Mesendoderm (in vitro differentiated cells): Measurements from ENCODE around the gene NOP56. TPM values are rescaled to one million over a fixed set of nuclear protein-coding genes. Genes with fewer than 3 reads are reported as not detected.

ENCODE experiments used
- DNase-seq: peaks from one replicate; pipeline ENCODE4 v3.0.0; 2013
- H2AK5ac ChIP-seq: 2 replicates; pipeline ENCODE4 v1.6.1; 2013; ENCODE audit warnings: low read length, inconsistent platforms
- H2BK120ac ChIP-seq: 2 replicates; pipeline ENCODE4 v1.6.1; 2013; ENCODE audit warnings: low read depth, mild to moderate bottlenecking, low read length, moderate library complexity, mixed read lengths
- H2BK15ac ChIP-seq: replicated peaks from 2 replicates; pipeline ENCODE4 v1.6.1; 2013; ENCODE audit warnings: low read depth, mild to moderate bottlenecking, moderate library complexity
- H2BK5ac ChIP-seq: 2 replicates; pipeline ENCODE4 v1.6.1; 2013; ENCODE audit warnings: low read length, inconsistent platforms
- H3K18ac ChIP-seq: 2 replicates; pipeline ENCODE4 v1.6.1; 2013; ENCODE audit warnings: mild to moderate bottlenecking, low read length, mixed read lengths
- H3K23ac ChIP-seq: one replicate; pipeline ENCODE4 v1.6.1; 2013; ENCODE audit warnings: low read length
- H3K27ac ChIP-seq: 2 replicates; pipeline ENCODE4 v1.5.1; 2013; ENCODE audit warnings: low read depth, mild to moderate bottlenecking, inconsistent platforms, low read length, moderate library complexity
- H3K27me3 ChIP-seq: 2 replicates; pipeline ENCODE4 v1.6.1; 2013; ENCODE audit warnings: low read length, control low read depth, mild to moderate bottlenecking, inconsistent platforms; ENCODE audit not compliant: insufficient read depth, poor library complexity
- H3K36me3 ChIP-seq: 2 replicates; pipeline ENCODE4 v1.6.1; 2013; ENCODE audit warnings: low read length, inconsistent platforms; ENCODE audit not compliant: control insufficient read depth, insufficient read depth
- H3K4ac ChIP-seq: one replicate; pipeline ENCODE4 v1.6.1; 2013; ENCODE audit warnings: low read depth, mild to moderate bottlenecking, low read length, moderate library complexity
- H3K4me1 ChIP-seq: 2 replicates; pipeline ENCODE4 v1.6.1; 2013; ENCODE audit warnings: low read depth, low read length, inconsistent platforms; ENCODE audit not compliant: control insufficient read depth
- H3K4me2 ChIP-seq: 2 replicates; pipeline ENCODE4 v1.6.1; 2013; ENCODE audit warnings: low read length
- H3K4me3 ChIP-seq: 2 replicates; pipeline ENCODE4 v1.5.1; 2013; ENCODE audit warnings: mild to moderate bottlenecking, low read length
- H3K56ac ChIP-seq: one replicate; pipeline ENCODE4 v1.6.1; 2013; ENCODE audit warnings: low read length
- H3K79me1 ChIP-seq: 2 replicates; pipeline ENCODE4 v1.6.1; 2013; ENCODE audit warnings: low read length, inconsistent platforms
- H3K79me2 ChIP-seq: 2 replicates; pipeline ENCODE4 v1.6.1; 2013; ENCODE audit warnings: mild to moderate bottlenecking, low read length; ENCODE audit not compliant: control insufficient read depth, insufficient read depth
- H3K9ac ChIP-seq: 2 replicates; pipeline ENCODE4 v1.6.1; 2013; ENCODE audit warnings: low read length, inconsistent platforms
- H4K5ac ChIP-seq: one replicate; pipeline ENCODE4 v1.6.1; 2013; ENCODE audit warnings: low read length
- H4K8ac ChIP-seq: one replicate; pipeline ENCODE4 v1.6.1; 2013; ENCODE audit warnings: low read depth, mild to moderate bottlenecking, control low read depth, low read length, moderate library complexity
- WGBS: extraction: QIAGEN DNeasy Blood & Tissue Kit; methylation state at CpG from one replicate; pipeline ENCODE4 v1.1.7; 2013; ENCODE audit warnings: low lambda C conversion rate, missing lambda C conversion rate; ENCODE audit not compliant: insufficient coverage; ENCODE audit errors: extremely low coverage; 5-methylcytosine and 5-hydroxymethylcytosine counted together
- polyA plus RNA-seq, 2 experiments: library from polyadenylated mRNA; stranded (reverse); fragments of 200-250 nt; gene quantifications; one replicate each; pipeline ENCODE4 v1.2.3, GENCODE V29; 2013

Gene NOP56, protein sequence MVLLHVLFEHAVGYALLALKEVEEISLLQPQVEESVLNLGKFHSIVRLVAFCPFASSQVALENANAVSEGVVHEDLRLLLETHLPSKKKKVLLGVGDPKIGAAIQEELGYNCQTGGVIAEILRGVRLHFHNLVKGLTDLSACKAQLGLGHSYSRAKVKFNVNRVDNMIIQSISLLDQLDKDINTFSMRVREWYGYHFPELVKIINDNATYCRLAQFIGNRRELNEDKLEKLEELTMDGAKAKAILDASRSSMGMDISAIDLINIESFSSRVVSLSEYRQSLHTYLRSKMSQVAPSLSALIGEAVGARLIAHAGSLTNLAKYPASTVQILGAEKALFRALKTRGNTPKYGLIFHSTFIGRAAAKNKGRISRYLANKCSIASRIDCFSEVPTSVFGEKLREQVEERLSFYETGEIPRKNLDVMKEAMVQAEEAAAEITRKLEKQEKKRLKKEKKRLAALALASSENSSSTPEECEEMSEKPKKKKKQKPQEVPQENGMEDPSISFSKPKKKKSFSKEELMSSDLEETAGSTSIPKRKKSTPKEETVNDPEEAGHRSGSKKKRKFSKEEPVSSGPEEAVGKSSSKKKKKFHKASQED
- 590 TPM for polyA plus RNA-seq (2013, experiment 1 of 2)
- polyA plus RNA-seq (2013, experiment 2 of 2) = 586 TPM

DNA sequence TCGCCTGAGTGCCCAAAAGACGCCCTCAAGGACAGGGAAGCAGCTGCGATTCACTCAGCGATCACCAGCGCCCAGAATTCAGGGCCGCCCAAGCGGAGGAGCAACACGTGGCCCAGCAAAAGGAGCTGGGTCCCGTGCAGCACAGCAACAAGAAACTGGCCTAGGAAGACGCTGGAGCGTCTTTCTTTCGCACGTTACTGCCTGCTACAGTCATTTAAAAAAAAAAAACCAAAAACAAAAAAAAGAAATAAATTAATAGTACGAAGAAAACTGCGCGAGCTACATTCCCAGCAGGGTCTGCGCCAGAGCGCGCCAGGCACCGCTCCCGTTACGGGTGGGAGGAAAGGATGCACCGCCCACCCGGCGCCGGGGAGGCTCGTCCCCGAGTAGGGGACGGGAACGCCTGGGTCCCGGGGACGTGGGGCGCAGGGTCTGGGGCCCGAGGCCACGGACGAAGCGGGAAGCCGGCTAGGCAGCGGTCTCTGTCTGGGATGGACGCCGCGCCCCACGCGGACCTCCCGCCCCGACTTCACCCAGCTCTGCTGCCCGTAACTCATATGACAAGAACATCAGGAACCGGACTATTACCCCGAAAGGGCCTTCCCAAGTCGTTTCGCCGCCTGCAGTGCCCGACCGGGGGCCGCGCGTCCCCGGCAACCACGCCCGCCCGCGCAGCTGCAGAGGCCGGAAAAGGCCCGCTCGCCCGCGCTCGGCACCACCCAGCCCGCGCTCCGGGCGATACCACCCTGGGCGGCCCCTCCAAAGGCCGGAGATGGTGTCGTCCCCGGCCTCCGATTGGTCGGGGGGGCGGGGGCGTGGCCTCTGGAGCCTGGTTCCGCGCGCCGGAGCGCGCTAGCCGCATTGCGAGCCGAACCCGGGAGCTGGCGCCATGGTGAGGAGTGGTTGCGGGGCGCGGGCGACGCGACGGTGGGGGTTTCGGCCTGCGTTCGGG, at the start of gene NOP56:
NOP56 (plus strand) TSS at position 861 of the 952 bp plus-strand sequence; CDS start at position 890, 29 bp downstream.
- Histone ChIP-seq H3K27me3 (no peaks in the 10 kb centered on the region), H3K18ac (peak within 1 kb of the TSS; percentile 99)
- WGBS = no CpG with 5 or more reads among the region's 101 CpGs

GRCh38 chr20:2602746-2603145, 49.7 kb upstream of the NOP56 start:
- H3K79me1 ChIP-seq = no peaks in the 10 kb centered on the region
- no peak overlapping the region for H2BK5ac ChIP-seq
- H3K36me3 ChIP-seq = no peaks in the 10 kb centered on the region
- no peaks in the 10 kb centered on the region for H3K79me2 ChIP-seq
- no peak for DNase-seq
- no peak overlapping the region for H2BK120ac ChIP-seq
- no peak overlapping the region for H3K56ac ChIP-seq
- no peak overlapping the region for H3K4me2 ChIP-seq
- H4K8ac ChIP-seq = no peak overlapping the region
- no peak overlapping the region for H3K27ac ChIP-seq
- H3K27me3 ChIP-seq = no peaks in the 10 kb centered on the region
- H3K18ac ChIP-seq = no peak overlapping the region
- H2AK5ac ChIP-seq = no peak overlapping the region
- WGBS = no CpG with 5 or more reads among the region's 4 CpGs
- H4K5ac ChIP-seq = no peak overlapping the region
- no peak overlapping the region for H3K9ac ChIP-seq
- H3K4me1 ChIP-seq = no peaks in the 10 kb centered on the region
- no peak overlapping the region for H3K23ac ChIP-seq
- no peak overlapping the region for H3K4ac ChIP-seq
- no peak overlapping the region for H3K4me3 ChIP-seq
- no peak overlapping the region for H2BK15ac ChIP-seq

More for the DNA sequence above, at the start of gene NOP56:
- DNase-seq = peak; percentile 93
- Histone ChIP-seq H3K4me1 (peaks cover 6% of the 10 kb centered on the region), H3K23ac (peak within 1 kb of the TSS; percentile 30), H3K4ac (peak within 1 kb of the TSS; percentile 91), H3K4me3 (peak within 1 kb of the TSS; percentile 80), H3K9ac (peak within 1 kb of the TSS; percentile 96), H4K5ac (no peak within 1 kb of the TSS), H3K56ac (peak within 1 kb of the TSS; percentile 96), H3K36me3 (peaks cover 31% of the 10 kb centered on the region), H2BK120ac (peak within 1 kb of the TSS; percentile 65), H3K4me2 (peak within 1 kb of the TSS; percentile 85), H2BK15ac (no peak within 1 kb of the TSS), H3K79me2 (peaks cover 37% of the 10 kb centered on the region), H2AK5ac (no peak within 1 kb of the TSS), H3K27ac (peak within 1 kb of the TSS; percentile 95), H3K79me1 (peaks cover 20% of the 10 kb centered on the region), H4K8ac (no peak within 1 kb of the TSS), H2BK5ac (peak within 1 kb of the TSS; percentile 71)

GRCh38 chr20:2603816-2604505, 48.5 kb upstream of the NOP56 start:
- no peak for DNase-seq
- H2BK5ac ChIP-seq = no peak overlapping the region
- no peak overlapping the region for H3K56ac ChIP-seq
- H3K9ac ChIP-seq = no peak overlapping the region
- H4K8ac ChIP-seq = no peak overlapping the region
- no peak overlapping the region for H3K23ac ChIP-seq
- no peak overlapping the region for H3K4me2 ChIP-seq
- no peak overlapping the region for H3K4ac ChIP-seq
- H3K27ac ChIP-seq = no peak overlapping the region
- H3K4me3 ChIP-seq = no peak overlapping the region
- no CpG with 5 or more reads among the region's 7 CpGs for WGBS
- no peak overlapping the region for H2AK5ac ChIP-seq
- H2BK15ac ChIP-seq = no peak overlapping the region
- no peaks in the 10 kb centered on the region for H3K79me1 ChIP-seq
- no peak overlapping the region for H2BK120ac ChIP-seq
- no peak overlapping the region for H3K18ac ChIP-seq
- H3K79me2 ChIP-seq = no peaks in the 10 kb centered on the region
- no peaks in the 10 kb centered on the region for H3K27me3 ChIP-seq
- H3K4me1 ChIP-seq = no peaks in the 10 kb centered on the region
- no peak overlapping the region for H4K5ac ChIP-seq
- H3K36me3 ChIP-seq = no peaks in the 10 kb centered on the region

DNA sequence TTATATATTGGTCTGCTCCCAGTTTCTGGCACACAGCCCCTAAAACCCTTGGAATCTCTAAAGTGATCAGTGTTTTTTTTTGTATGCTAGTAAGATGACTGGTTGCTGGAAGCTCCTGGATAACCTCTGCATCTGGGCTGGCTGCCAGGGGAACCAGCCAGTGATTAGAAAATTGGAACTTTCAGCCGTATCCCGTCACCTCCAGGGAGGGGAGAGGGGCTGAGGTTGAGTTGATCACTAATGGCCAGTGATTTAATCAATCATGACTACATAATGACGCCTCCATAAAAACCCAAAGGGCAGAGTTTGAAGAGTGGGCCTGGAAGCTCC, 48.0 kb upstream of the NOP56 start:
- no peak overlapping the region for H2AK5ac ChIP-seq
- H3K4me1 ChIP-seq = no peaks in the 10 kb centered on the region
- DNase-seq = no peak
- H3K27ac ChIP-seq = no peak overlapping the region
- no peak overlapping the region for H3K56ac ChIP-seq
- no peak overlapping the region for H3K9ac ChIP-seq
- H3K4me3 ChIP-seq = no peak overlapping the region
- H2BK5ac ChIP-seq = no peak overlapping the region
- no peak overlapping the region for H2BK120ac ChIP-seq
- H3K36me3 ChIP-seq = no peaks in the 10 kb centered on the region
- no peak overlapping the region for H2BK15ac ChIP-seq
- no peak overlapping the region for H3K4ac ChIP-seq
- H3K18ac ChIP-seq = no peak overlapping the region
- no peak overlapping the region for H4K8ac ChIP-seq
- no peaks in the 10 kb centered on the region for H3K79me1 ChIP-seq
- H3K4me2 ChIP-seq = no peak overlapping the region
- H4K5ac ChIP-seq = no peak overlapping the region
- H3K23ac ChIP-seq = no peak overlapping the region
- H3K79me2 ChIP-seq = no peaks in the 10 kb centered on the region
- no peaks in the 10 kb centered on the region for H3K27me3 ChIP-seq
- no CpG with 5 or more reads among the region's 3 CpGs for WGBS

GRCh38 chr20:2606507-2607006, 45.9 kb upstream of the NOP56 start:
- H2AK5ac ChIP-seq = no peak overlapping the region
- H3K56ac ChIP-seq = no peak overlapping the region
- no CpG with 5 or more reads among the region's 1 CpG for WGBS
- H2BK5ac ChIP-seq = no peak overlapping the region
- DNase-seq = no peak
- H3K27me3 ChIP-seq = no peaks in the 10 kb centered on the region
- no peak overlapping the region for H3K23ac ChIP-seq
- no peak overlapping the region for H3K4ac ChIP-seq
- H2BK120ac ChIP-seq = no peak overlapping the region
- no peaks in the 10 kb centered on the region for H3K79me2 ChIP-seq
- no peaks in the 10 kb centered on the region for H3K79me1 ChIP-seq
- no peak overlapping the region for H3K4me3 ChIP-seq
- no peak overlapping the region for H3K9ac ChIP-seq
- no peak overlapping the region for H4K8ac ChIP-seq
- no peak overlapping the region for H4K5ac ChIP-seq
- no peak overlapping the region for H3K4me2 ChIP-seq
- no peak overlapping the region for H3K27ac ChIP-seq
- H3K36me3 ChIP-seq = no peaks in the 10 kb centered on the region
- H3K18ac ChIP-seq = no peak overlapping the region
- no peak overlapping the region for H2BK15ac ChIP-seq
- no peaks in the 10 kb centered on the region for H3K4me1 ChIP-seq
